Smooth muscle cell of the brain vasculature (primary cell): ENCODE measurements around the gene RHOBTB1.
"Not testable (repeated sequence)": the region's sequence is repeated elsewhere in the genome, so short reads cannot be mapped to it uniquely, and the experiment has no call there.

Source experiments
- DNase-seq: peaks from one replicate; pipeline ENCODE4 v3.0.0-alpha.2; 2012; ENCODE audit warnings: low read depth, low spot score

The RHOBTB1 gene

DNA sequence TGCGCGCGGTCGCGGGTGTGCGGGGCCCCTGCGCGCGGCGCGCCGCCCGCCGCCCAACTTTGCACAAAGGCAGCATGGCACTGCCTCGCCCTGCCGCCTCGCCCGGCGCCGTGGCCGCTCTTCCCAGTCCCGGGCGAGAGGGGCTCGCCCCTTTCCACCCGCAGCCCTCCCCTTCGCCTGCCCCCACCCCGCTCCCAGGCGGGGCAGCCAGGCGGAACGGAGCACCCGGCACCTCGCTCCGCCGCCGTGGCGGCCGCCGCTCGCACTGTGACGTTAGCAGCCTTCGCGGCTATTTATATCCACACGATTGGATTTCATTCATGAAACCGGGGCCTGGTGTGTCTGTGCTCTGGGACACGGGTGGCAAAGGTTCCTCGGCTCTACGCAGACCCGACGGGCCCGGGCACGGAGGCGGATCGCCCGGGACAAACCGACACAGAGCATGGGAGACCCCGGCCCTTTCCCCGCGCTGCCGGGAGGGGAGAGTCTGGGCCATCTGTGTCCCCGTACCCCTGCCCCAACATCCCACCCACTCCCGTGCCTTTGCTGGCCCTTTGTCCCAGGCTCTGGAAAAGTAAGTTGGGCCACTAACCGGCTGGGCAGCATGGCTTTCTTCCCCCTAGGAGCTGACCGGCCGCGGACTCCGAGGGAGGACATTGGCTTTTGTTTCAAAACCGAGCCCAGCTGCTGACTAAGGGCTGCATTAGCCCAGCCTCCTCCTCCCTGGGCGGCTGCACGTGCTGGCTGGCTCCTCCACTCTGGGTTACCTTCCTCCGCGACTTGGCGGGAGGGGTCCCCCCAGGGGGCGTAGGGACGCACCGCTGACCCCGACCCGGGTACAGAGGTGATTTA, at the start of gene RHOBTB1:
RHOBTB1 (minus strand) TSS at position 128 of the 852 bp plus-strand sequence. CDS start 32,643 bp downstream, outside the sequence.
- no peak for DNase-seq

GRCh38 chr10:60992636-60993035, 48.7 kb upstream of the RHOBTB1 start:
- no peak for DNase-seq

DNA sequence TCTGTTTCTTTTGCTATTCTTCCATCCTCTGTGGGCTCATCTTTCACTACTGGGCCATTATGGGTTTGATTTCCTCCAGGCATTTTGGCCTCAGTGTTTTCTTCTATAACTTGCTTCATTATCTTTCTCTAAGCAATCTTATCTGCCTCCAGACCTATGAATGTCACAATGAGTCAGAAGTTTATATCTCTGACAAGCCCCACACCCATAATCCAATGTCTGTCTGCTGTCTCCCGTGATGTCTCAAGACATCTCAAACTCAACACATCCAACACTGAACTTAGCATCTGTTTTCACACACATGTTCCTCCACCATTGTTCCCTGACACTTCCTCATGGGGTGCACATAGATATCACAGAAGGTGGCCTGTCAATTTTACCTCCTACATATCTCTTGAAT, 46.7 kb upstream of the RHOBTB1 start:
- DNase-seq: no peak

GRCh38 chr10:60989400-60989876, 45.5 kb upstream of the RHOBTB1 start:
- no peak for DNase-seq

GRCh38 chr10:60986791-60987190, 42.8 kb upstream of the RHOBTB1 start:
- DNase-seq: no peak

- DNase-seq: no peak
These were observed 42.0 kb upstream of the RHOBTB1 start for GRCh38 chr10:60985951-60986350.

DNA sequence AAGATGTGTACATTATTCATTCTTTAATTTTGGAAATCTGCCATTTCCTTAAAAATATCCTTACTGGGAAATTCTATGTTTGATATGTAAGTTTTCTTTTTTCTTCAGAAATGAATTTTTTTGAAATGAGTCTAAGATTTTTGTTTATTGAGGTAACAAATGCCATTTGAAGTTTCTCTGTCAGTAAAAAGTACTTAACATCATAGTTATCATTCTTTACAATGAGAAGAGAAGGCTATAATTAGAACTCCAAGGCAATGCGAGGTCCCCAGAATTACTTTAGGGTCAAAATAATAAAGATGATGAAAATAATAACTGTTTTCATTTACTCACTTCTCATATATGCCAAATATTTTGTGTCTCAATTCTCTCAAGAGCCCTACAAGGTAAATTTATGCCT, 37.0 kb upstream of the RHOBTB1 start:
- no peak for DNase-seq

- DNase-seq: no peak
These were observed 35.7 kb upstream of the RHOBTB1 start for GRCh38 chr10:60979667-60980104.

DNA sequence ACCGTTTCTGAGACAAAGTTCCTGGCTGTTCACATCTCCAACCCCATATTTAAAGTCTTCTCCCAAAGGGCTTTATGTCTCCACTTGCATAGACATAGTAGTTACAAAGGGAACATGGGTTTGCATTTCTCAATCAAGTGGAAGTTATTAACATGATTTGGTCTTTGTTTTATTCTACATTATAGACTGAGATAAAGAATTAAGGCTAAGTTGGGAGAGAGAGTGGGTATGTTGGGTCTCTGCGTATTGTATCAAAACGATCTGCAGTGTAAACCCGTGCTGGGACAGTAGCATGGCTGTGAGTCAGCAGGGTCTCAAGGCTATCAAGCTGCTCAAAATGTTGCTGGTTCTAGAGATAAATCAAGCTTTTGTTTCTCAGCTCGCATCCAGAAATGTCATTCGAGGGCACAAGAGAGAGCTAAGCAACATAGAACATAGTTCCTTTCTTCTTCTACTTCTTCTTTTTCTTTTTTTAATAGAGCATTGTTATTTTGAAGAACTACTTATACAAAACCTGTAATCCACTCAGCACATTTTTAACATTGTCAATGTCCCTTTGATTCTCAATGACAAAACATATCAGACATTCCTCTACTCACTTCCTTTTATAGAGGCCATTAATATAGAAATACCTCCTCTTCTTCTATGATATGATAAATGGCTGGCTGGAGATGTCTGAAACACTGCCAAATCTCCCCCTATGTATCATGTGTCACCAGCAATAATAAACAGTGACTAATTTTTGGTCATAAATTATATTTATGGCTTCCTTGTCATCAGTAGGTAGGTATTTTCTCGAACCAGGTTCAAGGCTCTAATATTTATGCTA, 34.5 kb upstream of the RHOBTB1 start:
- DNase-seq: no peak

- DNase-seq: no peak
These were observed 33.5 kb upstream of the RHOBTB1 start for GRCh38 chr10:60977161-60978122.

- no peak for DNase-seq
These were observed 32.7 kb upstream of the RHOBTB1 start for GRCh38 chr10:60976687-60977086.

GRCh38 chr10:60975716-60976115, 31.7 kb upstream of the RHOBTB1 start:
- DNase-seq: no peak

DNA sequence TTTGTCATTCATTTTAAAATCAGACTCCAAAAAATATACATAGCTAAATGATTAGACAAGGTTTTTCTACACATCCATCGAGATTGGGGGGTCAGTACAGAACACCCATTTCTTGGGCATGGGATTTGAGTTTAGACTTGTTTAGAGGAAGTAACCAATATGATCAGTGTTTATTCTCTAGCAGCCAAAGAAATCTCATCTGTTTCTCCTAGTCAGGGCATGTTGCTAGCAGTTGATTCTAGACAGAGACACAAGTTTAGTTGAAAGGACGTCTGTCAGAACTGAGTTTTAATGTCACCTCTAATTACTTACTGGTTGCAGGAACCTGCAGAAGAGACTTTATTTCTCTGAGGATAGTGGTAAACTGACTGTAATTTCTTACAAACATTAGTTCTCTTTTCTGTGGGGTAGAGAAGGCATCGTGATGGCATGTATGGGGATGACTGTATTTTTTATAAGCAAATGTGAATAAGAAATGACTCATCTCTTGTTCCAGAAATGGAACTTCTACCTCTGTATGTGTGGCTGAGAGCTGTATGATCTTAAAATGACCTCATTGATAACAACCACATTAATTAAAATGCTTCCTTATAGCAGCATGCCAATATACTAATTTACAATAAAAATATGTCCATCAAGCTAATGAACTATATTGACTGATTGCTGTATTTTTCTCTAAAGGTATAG, 30.6 kb upstream of the RHOBTB1 start:
- DNase-seq: no peak

GRCh38 chr10:60973086-60973485, 29.1 kb upstream of the RHOBTB1 start:
- DNase-seq: no peak

DNA sequence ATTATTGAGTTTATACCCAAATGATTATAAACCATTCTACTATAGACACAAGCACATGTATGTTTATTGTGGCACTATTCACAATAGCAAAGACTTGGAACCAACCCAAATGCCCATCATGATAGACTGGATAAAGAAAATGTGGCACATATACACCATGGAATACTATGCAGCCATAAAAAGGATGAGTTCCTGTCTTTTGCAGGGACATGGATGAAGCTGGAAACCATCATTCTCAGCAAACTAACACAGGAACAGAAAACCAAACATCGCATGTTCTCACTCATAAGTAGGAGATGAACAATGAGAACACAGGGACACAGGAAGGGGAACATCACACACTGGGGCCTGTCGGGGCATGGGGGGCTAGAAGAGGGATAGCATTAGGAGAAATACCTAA, 28.2 kb upstream of the RHOBTB1 start:
- DNase-seq: not testable (repeated sequence)

- no peak for DNase-seq
These were observed 26.5 kb upstream of the RHOBTB1 start for GRCh38 chr10:60970526-60970925.

GRCh38 chr10:60968504-60968903, 24.5 kb upstream of the RHOBTB1 start:
- DNase-seq: no peak

DNA sequence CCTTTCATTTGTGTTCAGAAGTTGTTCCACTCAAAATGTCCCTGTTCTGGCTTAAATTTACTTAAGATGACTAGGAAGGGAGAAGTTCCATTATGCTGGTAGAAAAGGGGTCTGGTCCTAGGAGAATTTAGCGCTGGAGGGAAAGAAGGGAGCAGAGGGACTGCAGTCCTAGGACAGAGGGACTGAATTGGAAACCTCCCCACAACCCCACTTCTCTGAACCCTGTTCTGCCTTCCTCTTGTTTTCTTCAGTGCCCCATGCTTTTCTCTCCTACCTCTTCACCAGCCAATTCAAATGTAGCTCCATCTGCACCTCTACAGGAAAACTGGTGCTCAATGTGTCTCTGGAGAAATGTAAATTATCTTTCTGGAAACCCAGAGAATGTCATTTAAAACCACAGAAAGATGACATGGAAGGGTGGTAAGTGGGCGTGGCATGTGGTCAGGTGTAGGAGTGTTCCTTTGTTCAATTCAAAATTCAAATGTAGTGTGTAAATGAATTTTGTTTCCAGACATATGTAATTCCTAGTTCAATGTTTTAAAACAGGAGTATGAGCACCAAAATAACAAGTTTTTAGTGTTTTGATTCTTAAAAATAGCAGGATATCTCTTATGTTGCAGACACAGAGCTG, 24.0 kb upstream of the RHOBTB1 start:
- DNase-seq: no peak

DNA sequence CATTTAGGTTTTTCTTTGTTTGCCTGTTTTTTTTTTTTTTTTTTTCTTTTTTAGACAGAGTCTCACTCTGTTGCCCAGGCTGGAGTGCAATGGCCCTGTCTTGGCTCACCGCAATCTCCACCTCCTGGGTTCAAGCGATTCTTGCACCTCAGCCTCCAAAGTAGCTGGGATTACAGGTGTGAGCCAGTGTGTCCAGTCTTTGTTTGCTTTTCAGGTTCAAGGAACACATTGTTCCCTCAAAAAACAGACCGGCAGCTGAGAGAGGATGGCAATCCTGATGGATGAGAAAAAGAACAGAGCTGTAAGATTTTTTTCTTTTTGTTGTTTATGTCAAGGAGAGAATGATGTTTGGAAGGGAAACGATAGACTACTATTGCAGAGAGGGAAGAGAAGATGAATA, 23.3 kb upstream of the RHOBTB1 start:
- DNase-seq: no peak

- no peak for DNase-seq
These were observed 21.7 kb upstream of the RHOBTB1 start for GRCh38 chr10:60965696-60966095.
